ENCODE results near the gene ERC2. TPM values are rescaled to one million over a fixed set of nuclear protein-coding genes. Genes with fewer than 3 reads are reported as not detected.

The ERC2 gene
- total RNA-seq, 1 experiment from 2014 or later = 0.77 TPM

GRCh38 chr3:55615694-55616295 is 852.5 kb downstream of the ERC2 start:
- H3K4me1 ChIP-seq (ENCODE audit: insufficient read depth, low read length) = peaks cover 22% of the 10 kb centered on the region
- H3F3A ChIP-seq (ENCODE audit: low read length, unreplicated experiment) = no peaks in the 10 kb centered on the region
- H4K20me1 ChIP-seq (ENCODE audit: low read length) = no peaks in the 10 kb centered on the region
- H3K4me3 ChIP-seq (ENCODE audit: low read length) = no peak overlapping the region
- H3K36me3 ChIP-seq (ENCODE audit: low read depth, low read length) = no peaks in the 10 kb centered on the region
- no peak overlapping the region for H3K27ac ChIP-seq (ENCODE audit: low read length)
- H3K4me2 ChIP-seq (ENCODE audit: low read length) = no peak overlapping the region
- DNase-seq = no peak
- CTCF ChIA-PET = no interaction called here
- ATAC-seq = no peak
- POLR2A ChIA-PET (ENCODE audit: unreplicated experiment) = no interaction called here
- H3K9me2 ChIP-seq (replicated peaks; ENCODE audit: low read length) = no peaks in the 10 kb centered on the region
- no peaks in the 10 kb centered on the region for H3K79me2 ChIP-seq (ENCODE audit: low read length)
- no TSS peak for BruUV-seq (replicated peaks)
- intact Hi-C loops (cut with micrococcal nuclease) = no loop called here
- H3K27me3 ChIP-seq (ENCODE audit: low read length) = no peaks in the 10 kb centered on the region
- no peak overlapping the region for H3K9ac ChIP-seq (ENCODE audit: low read length)
- H3K9me3 ChIP-seq (ENCODE audit: low read length) = no peaks in the 10 kb centered on the region
- H2AFZ ChIP-seq (ENCODE audit: low read length) = no peak overlapping the region
- TF ChIP-seq EZH2phosphoT487 (IDR thresholded peaks at IDR 0.05; ENCODE audit: borderline replicate concordance, low read length) (no peak), EZH2 (IDR thresholded peaks at IDR 0.05; ENCODE audit: low read length, unreplicated experiment) (no peak), CTCF (conservative IDR thresholded peaks at IDR 0.05; ENCODE audit: low read depth, low read length) (no peak)

GRCh38 chr3:55615039-55615693 is 853.1 kb downstream of the ERC2 start:
- Histone ChIP-seq H3K9me3 (ENCODE audit: low read length) (no peaks in the 10 kb centered on the region), H3K4me1 (ENCODE audit: insufficient read depth, low read length) (peaks cover 16% of the 10 kb centered on the region), H3F3A (ENCODE audit: low read length, unreplicated experiment) (no peaks in the 10 kb centered on the region), H3K9ac (ENCODE audit: low read length) (no peak overlapping the region), H3K27ac (ENCODE audit: low read length) (no peak overlapping the region), H3K4me3 (ENCODE audit: low read length) (no peak overlapping the region), H3K9me2 (replicated peaks; ENCODE audit: low read length) (no peaks in the 10 kb centered on the region), H3K36me3 (ENCODE audit: low read depth, low read length) (no peaks in the 10 kb centered on the region), H2AFZ (ENCODE audit: low read length) (no peak overlapping the region), H4K20me1 (ENCODE audit: low read length) (no peaks in the 10 kb centered on the region), H3K79me2 (ENCODE audit: low read length) (no peaks in the 10 kb centered on the region), H3K27me3 (ENCODE audit: low read length) (no peaks in the 10 kb centered on the region), H3K4me2 (ENCODE audit: low read length) (no peak overlapping the region)
- ChIA-PET CTCF (no interaction called here), POLR2A (ENCODE audit: unreplicated experiment) (no interaction called here)
- peak; percentile 29 for DNase-seq
- TF ChIP-seq EZH2phosphoT487 (IDR thresholded peaks at IDR 0.05; ENCODE audit: borderline replicate concordance, low read length) (no peak), EZH2 (IDR thresholded peaks at IDR 0.05; ENCODE audit: low read length, unreplicated experiment) (no peak), CTCF (conservative IDR thresholded peaks at IDR 0.05; ENCODE audit: low read depth, low read length) (no peak)
- BruUV-seq (replicated peaks) = no TSS peak
- ATAC-seq = peak; percentile 64
- intact Hi-C loops (cut with micrococcal nuclease) = no loop called here

GRCh38 chr3:55611121-55611520 is 857.1 kb downstream of the ERC2 start:
- no peaks in the 10 kb centered on the region for H3K27me3 ChIP-seq (ENCODE audit: low read length)
- POLR2A ChIA-PET (ENCODE audit: unreplicated experiment) = no interaction called here
- no peak overlapping the region for H3K4me2 ChIP-seq (ENCODE audit: low read length)
- no peaks in the 10 kb centered on the region for H4K20me1 ChIP-seq (ENCODE audit: low read length)
- no peak overlapping the region for H3K9ac ChIP-seq (ENCODE audit: low read length)
- H2AFZ ChIP-seq (ENCODE audit: low read length) = no peak overlapping the region
- H3K4me3 ChIP-seq (ENCODE audit: low read length) = no peak overlapping the region
- no peaks in the 10 kb centered on the region for H3F3A ChIP-seq (ENCODE audit: low read length, unreplicated experiment)
- BruUV-seq (replicated peaks) = no TSS peak
- H3K27ac ChIP-seq (ENCODE audit: low read length) = no peak overlapping the region
- H3K4me1 ChIP-seq (ENCODE audit: insufficient read depth, low read length) = peaks cover 8% of the 10 kb centered on the region; the same call in 1 of the 2 replicates
- H3K79me2 ChIP-seq (ENCODE audit: low read length) = no peaks in the 10 kb centered on the region
- intact Hi-C loops (cut with micrococcal nuclease) = no loop called here
- no peaks in the 10 kb centered on the region for H3K9me2 ChIP-seq (replicated peaks; ENCODE audit: low read length)
- DNase-seq = no peak
- CTCF ChIA-PET = no interaction called here
- TF ChIP-seq CTCF (conservative IDR thresholded peaks at IDR 0.05; ENCODE audit: low read depth, low read length) (no peak), EZH2 (IDR thresholded peaks at IDR 0.05; ENCODE audit: low read length, unreplicated experiment) (no peak), EZH2phosphoT487 (IDR thresholded peaks at IDR 0.05; ENCODE audit: borderline replicate concordance, low read length) (no peak)
- no peak for ATAC-seq
- no peaks in the 10 kb centered on the region for H3K36me3 ChIP-seq (ENCODE audit: low read depth, low read length)
- H3K9me3 ChIP-seq (ENCODE audit: low read length) = 0 out of 2 replicates have a peak, but pooled peaks cover 3% of the 10 kb centered on the region

All from PC-3 (cell line).